Measurements from ENCODE around the gene WDR17. TPM values are rescaled to one million over a fixed set of nuclear protein-coding genes. Genes with fewer than 3 reads are reported as not detected.

WDR17 gene
- total RNA-seq, 4 donors from 2014 or later: 5.6 to 12.8 (median 9.0) TPM

DNA sequence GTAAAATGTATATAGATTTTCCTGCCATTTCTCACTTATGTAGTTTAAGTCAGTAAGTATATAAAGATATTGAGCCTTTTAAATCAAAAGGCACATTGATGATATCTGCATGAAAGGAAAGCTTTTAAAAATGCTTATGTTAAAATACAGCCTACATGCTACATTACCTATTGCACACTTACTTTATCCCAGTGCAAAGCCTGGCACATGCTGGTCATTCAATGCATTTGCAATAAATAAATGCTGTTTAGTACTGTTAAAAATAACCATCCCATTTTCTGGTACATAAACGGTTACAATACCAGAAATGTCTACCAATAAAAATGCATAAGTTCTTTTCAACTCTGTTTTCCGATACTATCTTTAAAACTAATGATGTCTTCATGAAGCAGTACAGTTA lies 151.9 kb downstream of the WDR17 start:
- no peak for TF ChIP-seq CTCF (IDR thresholded peaks at IDR 0.05)
- TF ChIP-seq POLR2A (IDR thresholded peaks at IDR 0.05): no peak
- no peaks in the 10 kb centered on the region for H3K36me3 ChIP-seq
- H3K27me3 ChIP-seq: no peaks in the 10 kb centered on the region
- no peak overlapping the region for H3K27ac ChIP-seq
- WGBS, 2 donors: 83 to 87% methylated on average over 2 of the region's 2 CpGs
- no peaks in the 10 kb centered on the region for H3K9me3 ChIP-seq
- intact Hi-C loops (cut with DNase I): no loop called here
- no peak overlapping the region for H3K4me3 ChIP-seq (replicated peaks in 1 of 3)
- DNase-seq: no peak
- H3K4me1 ChIP-seq: no peaks in the 10 kb centered on the region

DNA sequence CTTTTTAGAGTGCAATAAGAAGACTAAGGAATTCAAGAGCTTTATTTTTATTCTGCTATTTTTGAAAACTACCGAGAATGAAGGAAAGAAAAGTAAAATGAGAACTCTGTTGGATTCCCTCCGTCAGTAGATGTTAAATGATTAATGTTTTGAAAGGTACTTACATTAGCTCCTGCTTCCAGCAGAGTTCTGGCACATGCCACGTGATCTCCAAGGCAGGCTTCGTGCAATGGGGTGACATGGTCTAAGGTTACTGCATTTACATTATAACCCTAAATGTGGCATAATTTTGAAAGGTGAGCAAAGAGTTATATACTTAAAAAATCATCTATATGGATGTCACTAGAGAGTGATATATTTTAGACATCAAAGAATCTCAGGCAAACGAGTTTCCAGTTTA lies 156.5 kb downstream of the WDR17 start:
- Histone ChIP-seq H3K4me3 (replicated peaks in 1 of 3) (no peak overlapping the region), H3K27me3 (no peaks in the 10 kb centered on the region), H3K27ac (no peak overlapping the region), H3K9me3 (no peaks in the 10 kb centered on the region), H3K36me3 (no peaks in the 10 kb centered on the region), H3K4me1 (no peaks in the 10 kb centered on the region)
- TF ChIP-seq POLR2A (IDR thresholded peaks at IDR 0.05) (no peak), CTCF (IDR thresholded peaks at IDR 0.05) (no peak)
- intact Hi-C loops (cut with DNase I): no loop called here
- no peak for DNase-seq
- 82 to 84% methylated on average over 5 of the region's 5 CpGs for WGBS, 2 donors

GRCh38 chr4:176223561-176223960 lies 157.9 kb downstream of the WDR17 start:
- 63 to 71% methylated on average over 2 of the region's 2 CpGs for WGBS, 2 donors
- intact Hi-C loops (cut with DNase I): no loop called here

GRCh38 chr4:176226736-176227135 lies 161.1 kb downstream of the WDR17 start:
- intact Hi-C loops (cut with DNase I): no loop called here
- H3K4me3 ChIP-seq (replicated peaks in 1 of 3): no peak overlapping the region
- DNase-seq: no peak
- no peaks in the 10 kb centered on the region for H3K9me3 ChIP-seq
- H3K4me1 ChIP-seq: peaks cover 0 to 6% of the 10 kb centered on the region in 2 donors
- no peak for TF ChIP-seq CTCF (IDR thresholded peaks at IDR 0.05)
- no peak for TF ChIP-seq POLR2A (IDR thresholded peaks at IDR 0.05)
- no peaks in the 10 kb centered on the region for H3K27me3 ChIP-seq
- no peaks in the 10 kb centered on the region for H3K36me3 ChIP-seq
- no peak overlapping the region for H3K27ac ChIP-seq
- WGBS, 2 donors: 79 to 89% methylated on average over 5 of the region's 5 CpGs

More at GRCh38 chr4:176223561-176223960, 157.9 kb downstream of the WDR17 start:
- Histone ChIP-seq H3K36me3 (no peaks in the 10 kb centered on the region), H3K27me3 (no peaks in the 10 kb centered on the region), H3K27ac (no peak overlapping the region), H3K9me3 (no peaks in the 10 kb centered on the region), H3K4me1 (no peaks in the 10 kb centered on the region), H3K4me3 (replicated peaks in 1 of 3) (no peak overlapping the region)
- TF ChIP-seq POLR2A (IDR thresholded peaks at IDR 0.05): no peak
- TF ChIP-seq CTCF (IDR thresholded peaks at IDR 0.05): no peak
- DNase-seq: no peak

DNA sequence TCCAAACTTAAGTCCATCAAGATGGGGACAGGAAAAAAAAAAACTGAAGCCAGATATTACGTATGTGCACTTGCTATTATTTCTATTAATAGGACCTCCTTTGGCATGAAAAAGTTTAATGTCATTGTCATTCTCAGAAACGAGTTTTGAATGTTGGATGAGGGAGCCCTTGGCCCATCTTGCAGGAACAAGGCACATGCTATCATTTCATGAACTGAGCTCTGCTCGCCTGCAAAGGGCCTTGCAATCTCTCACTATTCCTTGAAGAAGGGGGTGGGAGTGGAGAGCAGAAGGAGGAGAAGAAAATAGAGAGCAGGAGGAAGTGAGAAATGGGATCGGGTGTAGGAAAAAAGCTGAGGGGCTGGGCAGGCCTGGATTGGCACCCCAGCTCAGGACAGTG lies 164.0 kb downstream of the WDR17 start:
- 63 to 69% methylated on average over 4 of the region's 4 CpGs for WGBS, 2 donors
- no peaks in the 10 kb centered on the region for H3K36me3 ChIP-seq
- H3K4me3 ChIP-seq (replicated peaks in 1 of 3): no peak overlapping the region
- no peaks in the 10 kb centered on the region for H3K9me3 ChIP-seq
- H3K27ac ChIP-seq: no peak overlapping the region
- DNase-seq: no peak
- intact Hi-C loops (cut with DNase I): no loop called here
- TF ChIP-seq CTCF (IDR thresholded peaks at IDR 0.05) (no peak), POLR2A (IDR thresholded peaks at IDR 0.05) (no peak)
- peaks cover 0 to 6% of the 10 kb centered on the region in 2 donors for H3K4me1 ChIP-seq
- H3K27me3 ChIP-seq: no peaks in the 10 kb centered on the region

Small RNA genes lying within 50 kb of the gene (small RNA-seq; reads per million reads assigned to genes)
- gene RF00432: not detected

Other genes with a start within 250 kb of the WDR17 start
- 1 to 10 TPM in 2 of 4 donors, under 1 TPM in 2; 0.40 to 2.2 (median 1.1) TPM for gene SPATA4, start 129.7 kb downstream of the WDR17 start, total RNA-seq
- under 1 TPM in 1 of 4 donors, not detected in 3; 0.13 TPM for gene ASB5, start 203.4 kb downstream of the WDR17 start, total RNA-seq